NCI-H2081 (cell line): ENCODE results near the gene KCNG1.

ENCODE experiments used
- DNase-seq, 2 experiments: peaks; one replicate each; lab custom pipeline; 2025; lab: John Stamatoyannopoulos, UW

The KCNG1 gene

DNA sequence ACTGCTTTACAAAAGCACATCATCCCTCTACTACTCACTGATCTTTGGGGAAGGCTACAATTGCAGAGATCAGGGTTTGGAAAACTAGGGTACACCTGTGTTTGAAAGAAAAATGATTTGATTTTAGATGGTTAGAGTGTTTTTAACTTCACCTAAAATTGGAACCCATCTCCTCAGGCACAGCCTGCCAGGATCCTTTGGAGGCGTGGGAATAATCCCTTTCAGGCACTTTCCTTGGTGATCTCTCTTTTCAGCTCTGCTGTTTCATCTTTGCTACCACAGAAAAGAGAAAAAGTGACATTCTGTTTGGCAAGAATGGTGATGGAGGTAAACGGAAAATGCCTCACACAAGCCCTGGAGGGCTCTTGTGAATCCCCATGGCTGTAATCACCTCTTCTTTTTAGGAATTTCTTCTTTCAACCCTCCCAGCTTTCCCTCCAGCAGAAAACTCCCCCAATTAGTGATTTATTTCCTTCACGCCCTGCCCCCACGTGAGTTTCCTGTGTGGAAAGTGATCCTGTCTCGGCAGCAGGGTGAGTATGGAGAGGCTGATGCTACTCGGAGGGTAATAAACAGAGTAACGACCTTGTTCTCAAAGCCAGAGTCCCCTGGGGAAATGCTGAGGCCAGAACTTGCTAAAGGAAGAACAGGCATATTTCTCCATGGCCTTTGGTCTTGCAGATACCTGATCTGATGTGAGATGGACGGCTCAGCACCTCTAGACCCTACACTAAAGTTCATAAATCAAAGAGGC, 9.2 kb downstream of the KCNG1 start:
- DNase-seq, result no peak

DNA sequence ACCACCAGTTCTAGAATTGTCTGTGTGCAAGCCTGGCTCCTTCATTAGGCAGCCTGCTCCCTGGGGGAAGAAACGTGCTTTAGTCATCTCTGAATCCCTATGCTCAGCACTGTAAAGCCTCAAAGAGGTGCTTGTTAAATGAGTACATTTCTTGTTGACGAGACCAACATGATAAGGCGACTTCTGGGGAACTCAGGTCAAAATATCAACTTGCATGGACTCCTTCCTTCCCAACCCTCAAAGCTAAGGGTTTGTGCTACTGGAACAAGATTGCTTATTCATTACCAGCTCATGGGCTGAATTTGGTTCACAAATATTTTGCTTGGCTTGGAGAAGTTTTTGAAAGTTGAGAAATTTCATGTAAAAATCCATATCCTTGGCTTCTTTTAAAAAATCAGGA, 10.6 kb downstream of the KCNG1 start:
- no peak for DNase-seq

DNA sequence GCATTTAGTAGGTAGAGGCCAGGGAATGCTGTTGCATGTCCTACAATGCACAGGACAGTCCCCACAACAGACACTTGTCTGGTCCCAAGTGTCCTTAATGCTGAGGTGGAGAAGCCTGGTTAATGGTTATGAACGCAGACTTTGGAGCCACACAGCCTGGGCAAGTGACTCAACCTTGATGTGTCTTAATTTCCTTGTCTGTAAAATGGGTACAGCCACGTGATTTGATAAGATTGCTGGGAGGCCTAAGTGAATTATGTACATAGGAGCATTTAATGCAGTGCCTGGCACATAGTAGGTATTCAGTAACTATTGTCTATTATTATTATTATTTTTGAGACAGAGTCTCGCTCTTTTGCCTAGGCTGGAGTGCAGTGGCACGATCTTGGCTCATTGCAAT, 11.4 kb downstream of the KCNG1 start:
- no peak for DNase-seq

DNA sequence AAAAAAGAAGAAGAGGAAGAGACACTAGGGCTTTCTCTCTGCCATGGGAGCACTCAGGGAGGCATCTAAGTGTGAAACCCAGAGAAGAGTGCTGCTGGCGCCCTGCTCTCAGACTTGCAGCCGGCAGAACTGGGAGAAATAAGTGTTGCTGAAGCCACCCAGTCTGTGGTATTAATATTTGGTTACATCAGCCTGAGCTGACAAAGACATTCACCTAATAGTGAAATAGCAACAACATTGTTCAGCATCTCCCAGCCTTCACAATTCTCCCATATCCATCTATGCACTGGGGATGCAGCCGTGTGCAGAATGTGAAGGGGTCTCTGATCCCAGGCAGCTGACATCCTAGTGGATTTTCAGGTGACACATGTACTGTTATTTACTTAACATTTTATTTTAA, 12.0 kb downstream of the KCNG1 start:
- no peak for DNase-seq

DNA sequence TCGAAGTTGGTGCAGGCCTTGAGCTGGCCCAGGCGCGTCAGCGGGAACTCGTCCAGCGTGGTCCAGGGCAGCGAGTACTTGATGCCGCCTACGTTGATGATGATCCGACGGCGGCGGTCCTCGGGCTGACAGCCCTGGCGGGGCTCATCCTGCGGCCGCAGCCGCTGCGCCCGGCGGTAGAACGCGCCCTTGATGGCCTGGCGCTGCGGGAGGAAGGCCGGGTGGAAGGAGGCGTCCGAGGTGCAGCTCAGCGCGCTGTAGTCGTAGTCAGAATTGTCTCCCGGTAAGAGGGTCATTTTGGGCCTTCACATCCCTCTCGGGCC, 12.9 kb downstream of the KCNG1 start:
- DNase-seq, result no peak

DNA sequence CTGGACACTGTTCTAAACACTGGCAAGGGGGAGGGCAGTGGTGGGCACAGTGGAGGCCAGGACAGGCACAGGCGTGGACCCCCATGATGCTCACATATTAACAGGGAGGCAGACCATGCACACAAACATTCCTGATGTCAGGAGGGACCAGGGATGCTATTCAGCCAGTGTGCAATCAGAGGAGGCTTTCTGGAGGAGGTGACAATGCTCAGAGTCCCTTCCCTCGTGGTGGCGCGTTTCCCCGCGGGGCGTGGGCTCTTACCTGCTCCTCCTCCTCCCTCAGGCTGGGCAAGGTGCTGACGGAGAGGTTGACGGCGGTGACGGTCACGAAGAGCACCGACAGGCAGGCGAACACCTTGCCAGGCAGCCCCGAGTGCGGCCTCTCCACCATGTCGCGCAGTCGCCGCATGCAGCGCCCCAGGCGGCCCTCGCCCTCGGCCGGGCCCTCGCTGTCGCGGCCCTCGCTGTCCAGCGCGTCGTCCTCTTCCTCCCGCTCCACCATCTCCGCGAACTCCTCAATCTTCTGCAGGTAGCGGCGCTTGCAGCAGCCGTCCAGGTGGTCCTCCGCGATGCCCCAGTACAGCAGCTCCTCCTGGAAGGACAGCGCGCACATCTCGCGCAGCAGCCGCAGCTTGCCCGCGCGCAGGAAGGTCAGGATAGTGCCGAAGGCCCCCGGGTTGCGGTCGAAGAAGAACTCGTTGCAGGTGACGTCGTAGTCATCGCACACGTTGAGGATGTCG, 13.4 kb downstream of the KCNG1 start:
- no peak for DNase-seq

DNA sequence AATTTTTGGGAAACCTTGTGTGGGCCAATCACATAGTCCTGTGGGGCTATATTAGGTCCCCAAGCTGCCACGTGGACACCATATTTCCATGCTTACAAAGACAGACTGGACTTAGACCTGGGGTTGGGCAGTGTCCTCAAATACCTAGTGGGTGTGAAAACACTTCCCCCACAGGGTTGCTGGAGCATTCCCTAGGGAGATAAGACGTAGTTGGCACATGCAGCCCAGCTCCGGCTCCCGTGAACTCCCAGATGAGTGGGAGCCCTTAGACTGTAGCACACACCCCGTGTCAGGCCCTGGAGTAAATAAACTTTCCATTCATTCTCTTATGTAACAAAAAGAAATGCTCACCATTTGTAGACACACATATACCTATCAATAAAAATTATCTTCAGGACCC, 14.2 kb downstream of the KCNG1 start:
- DNase-seq, result no peak

DNA sequence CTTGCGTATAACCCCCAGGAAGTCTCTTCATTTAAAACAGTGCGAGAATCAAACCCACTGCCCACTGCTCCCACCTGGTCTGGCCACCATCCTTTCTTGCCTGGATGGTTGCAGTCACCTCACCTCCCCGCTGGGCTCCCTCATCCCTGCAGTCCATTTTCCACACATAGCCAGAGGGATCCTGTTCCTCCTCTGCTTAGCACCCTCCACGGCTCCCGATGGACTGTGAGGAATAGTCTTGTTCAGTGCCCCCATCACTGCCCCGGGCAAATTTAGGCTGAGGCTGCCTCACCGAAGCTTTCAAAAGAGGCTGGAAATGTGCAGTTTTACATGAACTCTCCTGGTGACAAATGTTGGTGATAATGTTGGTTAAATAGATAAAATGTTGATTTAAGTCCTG, 17.7 kb downstream of the KCNG1 start:
- DNase-seq, result no peak

DNA sequence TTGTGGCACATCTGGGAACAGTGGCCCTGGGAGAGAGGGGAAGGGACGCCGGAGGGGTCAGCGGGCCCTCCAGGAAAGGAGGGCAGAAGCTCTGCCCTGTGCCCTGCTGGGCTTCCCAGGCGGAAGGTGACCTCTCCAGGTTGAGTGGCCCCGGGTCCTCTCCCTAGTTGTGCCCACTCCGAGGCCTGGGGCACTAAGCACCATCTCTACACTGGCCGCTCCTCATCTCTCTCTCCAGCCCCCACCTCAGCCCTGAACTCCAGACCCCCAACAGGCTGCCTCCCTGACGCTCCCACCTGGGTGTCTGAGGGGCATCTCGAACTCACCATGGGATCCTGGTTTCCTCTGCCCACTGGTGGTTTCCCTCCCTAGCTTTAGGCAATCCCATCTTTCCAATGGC, 18.1 kb downstream of the KCNG1 start:
- DNase-seq, result no peak

DNA sequence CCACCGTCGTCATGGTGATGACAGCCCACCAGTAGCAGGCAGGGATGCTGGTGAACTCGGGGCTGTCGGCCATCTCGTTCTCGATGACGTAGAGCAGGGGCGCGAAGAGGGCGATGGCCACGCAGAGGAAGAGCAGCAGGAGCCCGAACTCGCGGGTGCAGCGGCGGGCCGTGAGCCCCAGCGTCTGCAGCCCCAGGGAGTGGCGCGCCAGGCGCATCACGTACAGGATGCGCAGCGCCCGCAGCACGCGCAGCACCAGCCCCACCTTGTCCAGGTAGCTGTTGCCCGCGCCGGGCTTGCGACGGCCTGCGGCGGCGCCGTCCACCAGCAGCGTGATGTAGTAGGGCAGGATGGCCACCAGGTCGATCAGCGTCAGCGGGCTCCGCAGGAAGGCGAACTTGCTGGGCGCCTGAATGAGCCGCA, 18.6 kb downstream of the KCNG1 start:
- no peak for DNase-seq

DNA sequence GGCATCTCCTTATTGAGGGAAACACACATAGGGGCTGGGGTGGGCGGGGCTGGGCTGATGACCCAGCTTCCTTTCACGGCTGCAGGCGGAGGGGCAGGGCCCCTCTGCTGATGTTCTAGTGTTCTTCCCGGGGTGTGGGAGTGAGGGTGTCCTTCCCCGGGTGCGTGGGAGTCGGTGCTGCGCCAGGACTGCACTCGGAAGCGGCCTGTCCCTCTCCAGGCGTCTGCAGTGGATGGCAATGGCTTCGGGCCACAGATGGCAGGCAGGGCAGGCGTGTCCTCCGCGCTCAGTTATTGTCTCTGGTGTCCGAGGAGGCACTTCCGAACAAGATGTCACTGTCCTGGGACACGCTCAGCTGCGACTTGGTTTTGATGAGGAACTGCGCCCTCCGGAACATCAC, 19.2 kb downstream of the KCNG1 start:
- DNase-seq, result no peak

DNA sequence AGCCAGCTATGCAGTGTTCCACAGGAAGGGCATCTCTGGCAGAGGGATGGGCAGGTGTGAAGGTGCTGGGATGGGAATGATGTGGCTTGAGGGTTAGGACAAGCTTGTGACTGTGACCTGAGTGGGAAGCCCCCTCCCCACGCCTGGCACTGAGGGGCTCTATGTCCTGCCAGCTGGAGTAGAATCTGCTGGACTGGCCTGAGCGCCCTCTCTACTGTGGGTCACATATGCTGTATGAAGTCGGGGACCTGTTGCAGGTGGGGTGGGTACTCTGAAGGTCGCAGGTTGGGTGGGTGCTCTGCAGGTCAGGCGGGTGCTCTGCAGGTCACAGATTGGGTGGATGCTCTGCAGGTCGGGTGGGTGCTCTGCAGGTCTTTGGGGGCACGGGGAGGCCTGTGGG, 20.3 kb downstream of the KCNG1 start:
- DNase-seq, result no peak

DNA sequence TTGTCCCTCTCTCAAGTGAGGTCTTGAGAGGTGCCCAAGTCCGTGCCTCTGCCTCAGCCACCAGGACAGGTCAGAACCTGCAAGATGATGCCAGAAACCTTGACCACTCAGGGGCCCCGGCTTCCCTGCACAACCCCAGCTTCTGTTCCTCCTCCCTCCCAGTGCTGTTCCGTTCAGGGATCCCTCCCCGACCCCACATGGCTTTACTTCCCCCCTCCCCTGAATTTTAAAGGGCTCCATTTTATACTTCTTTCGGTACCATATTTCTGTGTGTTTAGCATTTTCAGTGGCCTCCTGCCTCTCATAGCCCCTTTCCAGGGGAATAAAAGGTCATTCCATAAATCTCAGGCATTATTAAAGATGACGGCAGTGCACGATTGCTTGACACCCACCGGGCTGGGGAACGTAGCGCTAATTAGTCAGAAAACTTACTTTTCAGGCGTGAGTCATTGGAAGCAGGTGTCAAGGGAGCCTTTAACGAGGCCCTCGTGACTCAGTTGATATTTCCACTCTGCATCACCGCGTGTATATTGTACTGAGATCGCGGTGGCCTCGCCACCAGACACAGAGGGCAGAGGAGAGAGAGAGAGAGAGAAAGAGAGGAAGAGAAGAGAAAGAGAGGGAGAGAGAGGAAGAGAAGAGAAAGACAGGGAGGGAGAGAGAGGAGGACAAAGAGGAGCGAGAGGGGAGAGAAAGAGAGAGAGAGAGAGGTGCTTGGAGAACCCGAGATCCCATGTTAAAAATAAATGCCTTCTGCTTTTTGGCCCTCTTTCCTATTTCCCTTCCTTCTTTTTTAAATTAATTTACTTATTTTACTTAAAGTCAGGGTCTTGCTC, 21.3 kb downstream of the KCNG1 start:
- no peak for DNase-seq

DNA sequence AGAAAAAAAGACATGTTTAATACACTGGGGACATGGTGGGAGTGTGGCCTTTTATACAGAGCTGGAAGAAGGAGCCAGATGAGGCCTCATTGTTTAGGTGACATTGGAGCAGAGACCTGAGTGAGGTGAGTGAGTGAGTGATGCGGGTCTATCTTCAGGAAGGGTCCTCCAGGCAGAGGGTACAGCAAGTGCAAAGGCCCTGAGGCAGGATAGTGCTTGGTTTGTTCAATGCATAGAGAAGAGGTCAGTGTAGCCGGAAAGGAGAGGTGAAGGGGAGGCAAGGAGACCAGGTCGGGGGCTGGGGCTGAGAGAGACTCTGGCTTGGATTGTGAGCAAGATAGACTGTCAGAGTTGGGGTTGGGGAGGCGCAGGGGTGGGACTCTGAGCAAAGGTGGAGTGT, 23.6 kb downstream of the KCNG1 start:
- no peak for DNase-seq

DNA sequence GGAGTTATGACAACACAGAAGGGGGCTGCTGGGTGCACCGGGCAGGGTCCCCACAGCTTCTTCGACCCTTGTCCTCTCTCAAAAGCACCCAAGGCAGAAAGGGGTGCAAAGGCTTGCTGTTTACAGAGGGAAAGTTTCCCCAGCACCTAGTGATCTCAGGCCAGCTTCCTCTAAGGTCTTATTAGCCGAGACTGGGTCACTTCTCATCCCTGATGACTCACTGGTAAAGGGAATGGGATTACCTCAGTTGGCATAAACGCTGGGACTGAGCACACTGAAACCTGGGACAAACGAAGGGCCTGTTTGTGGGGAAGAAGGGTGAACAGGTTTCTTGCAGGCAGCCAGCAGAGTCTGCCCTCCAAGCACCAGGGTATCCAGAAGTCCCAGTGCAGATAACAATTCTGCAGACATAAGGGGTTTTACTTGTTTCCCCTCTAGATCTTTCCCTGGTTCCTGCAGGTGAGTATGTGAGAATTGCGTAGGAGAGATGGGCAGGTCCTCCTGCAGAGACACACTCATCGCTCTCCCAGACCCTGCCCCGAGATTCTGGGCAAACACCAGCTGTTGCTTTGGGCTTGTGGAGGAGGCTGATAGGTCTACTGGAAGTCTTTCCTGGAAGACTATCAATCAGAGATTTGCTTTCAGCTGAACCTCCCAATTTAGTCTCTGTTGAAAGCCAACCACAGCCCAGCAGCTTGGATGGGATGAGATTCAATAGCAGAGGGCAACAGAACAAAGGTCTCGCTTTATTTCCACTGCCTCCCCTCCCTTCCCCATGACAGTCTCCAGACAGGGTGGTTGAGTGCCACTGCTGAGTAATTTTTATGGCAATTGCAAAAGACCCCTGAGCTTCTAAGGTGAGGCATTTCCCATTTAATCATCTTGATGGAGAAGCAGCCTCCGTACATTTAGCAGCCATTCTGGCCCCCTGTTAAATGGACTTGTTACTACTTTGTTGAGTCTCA, 25.7 kb downstream of the KCNG1 start:
- no peak for DNase-seq

DNA sequence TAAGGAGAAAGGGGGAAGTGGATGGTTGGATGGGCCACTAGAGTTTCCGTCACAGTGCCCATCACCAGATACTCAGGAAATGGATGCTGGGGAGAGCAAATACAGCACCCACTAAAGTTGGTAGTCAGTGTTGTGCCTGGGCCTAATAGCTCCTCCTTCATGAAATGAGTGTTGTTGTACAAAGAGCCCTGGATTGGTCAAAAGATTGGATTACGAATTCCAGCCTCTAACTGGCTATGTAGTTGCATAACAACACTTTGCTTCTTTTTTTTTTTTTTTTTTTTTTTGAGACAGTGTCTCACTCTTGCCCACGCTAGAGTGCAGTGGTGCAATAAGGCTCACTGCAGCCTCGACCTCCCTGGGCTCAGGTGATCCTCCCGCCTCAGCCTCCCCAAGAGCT, 27.4 kb downstream of the KCNG1 start:
- DNase-seq, result no peak

DNA sequence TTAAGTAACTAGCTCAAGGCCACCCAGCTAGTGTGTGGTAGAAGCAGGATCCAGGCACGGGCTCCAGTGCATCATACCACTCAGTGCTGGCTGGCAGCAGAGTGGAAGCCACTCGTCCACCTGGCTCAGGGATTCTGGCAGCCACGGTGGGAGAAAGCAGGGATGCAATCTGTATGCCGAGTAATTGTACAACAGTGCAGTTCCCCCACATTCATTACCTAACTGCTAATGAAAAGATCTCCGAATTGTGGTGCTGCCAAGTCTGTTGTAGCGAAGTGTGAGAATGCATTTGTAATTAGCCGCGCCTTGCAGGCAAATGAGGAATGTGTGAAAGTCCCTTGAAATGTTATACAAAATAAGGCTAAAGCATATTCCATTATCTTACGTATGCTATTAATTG, 29.0 kb downstream of the KCNG1 start:
- DNase-seq, result no peak

DNA sequence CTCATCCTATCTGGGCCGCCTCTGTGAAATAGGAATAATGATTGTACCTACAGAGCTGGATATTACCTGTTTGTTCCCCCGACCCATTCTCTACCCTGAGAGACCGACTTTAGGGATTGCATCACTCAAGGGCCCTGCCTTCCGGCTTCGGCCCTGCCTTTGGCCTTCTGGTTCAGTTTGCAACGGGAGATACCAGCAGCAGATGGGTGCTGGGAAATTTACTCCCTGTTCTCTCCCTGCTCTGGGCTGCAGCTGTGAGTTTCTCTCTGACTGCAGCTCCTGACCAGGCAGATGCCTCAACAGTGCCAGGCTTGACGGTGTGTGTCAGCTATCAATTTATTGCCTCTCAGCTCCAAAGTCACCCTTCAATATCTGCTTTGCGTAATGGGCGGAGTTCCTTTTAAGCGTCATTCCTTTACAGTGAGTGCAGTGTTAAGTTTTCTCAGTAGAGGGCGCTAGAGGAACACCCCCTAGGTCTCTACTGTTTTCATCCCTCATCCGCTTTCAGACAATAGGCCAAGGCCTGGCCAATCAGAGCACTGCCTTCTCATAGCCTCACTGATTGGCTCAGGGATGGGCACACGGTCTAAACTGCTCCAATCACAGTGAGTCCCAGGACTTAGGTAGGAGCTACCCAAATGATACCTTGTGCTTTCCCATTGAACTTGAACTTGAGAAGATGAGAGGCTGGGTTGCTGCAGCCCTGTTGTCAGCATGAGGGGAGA, 30.0 kb downstream of the KCNG1 start:
- DNase-seq, result peak; percentile 40 to 73

DNA sequence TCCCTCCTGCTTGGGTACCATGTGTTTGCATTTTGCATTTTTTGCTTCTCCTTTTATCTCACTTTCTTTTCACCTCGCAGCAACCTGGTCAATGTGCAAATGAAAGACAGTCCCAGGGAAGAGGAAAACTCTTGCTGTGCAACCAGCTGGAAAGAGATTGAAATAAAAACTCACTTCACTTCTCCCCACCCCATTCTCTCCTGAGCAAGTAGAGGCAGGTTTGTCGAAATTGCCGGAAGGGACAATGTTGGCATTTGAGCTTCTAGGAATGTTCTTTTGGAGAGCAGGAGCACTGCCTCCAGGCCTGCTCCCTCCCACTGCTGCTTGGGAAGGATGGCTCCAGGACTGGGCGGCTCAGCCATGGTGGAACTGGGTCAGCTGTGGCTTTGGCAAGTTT, 30.6 kb downstream of the KCNG1 start:
- DNase-seq, result no peak

DNA sequence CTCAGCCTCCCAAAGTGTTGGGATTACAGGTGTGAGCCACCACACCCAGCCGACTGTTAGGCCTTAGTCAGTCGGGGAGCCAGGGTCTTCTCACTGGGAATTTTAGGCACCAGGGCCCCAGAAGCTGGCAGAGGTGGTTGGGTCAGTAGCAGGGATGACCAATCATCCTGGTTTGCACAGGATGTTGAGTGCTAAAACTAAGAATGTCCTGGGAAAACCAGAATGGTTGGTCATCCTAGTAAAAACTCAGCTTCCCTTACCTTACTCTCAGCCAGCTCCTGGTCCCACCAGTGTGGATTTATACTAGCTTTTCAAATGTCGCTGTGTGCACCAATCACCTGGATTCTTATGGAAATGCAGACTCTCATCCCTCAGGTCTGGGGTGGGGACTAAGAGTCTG, 31.8 kb downstream of the KCNG1 start:
- DNase-seq, result no peak
